PC-3 (cell line): ENCODE data around the gene SDR42E1.

Experiments
- EZH2 ChIP-seq: fragments of 300-600 bp; sonication (generic); IDR thresholded peaks from one replicate; pipeline ENCODE4 v1.6.1; 2017; ENCODE audit warnings: antibody characterized with exemption, mild to moderate bottlenecking, low read length; ENCODE audit not compliant: unreplicated experiment
- TF ChIP-seq, protein P1 (sequence below): fragments of 300-600 bp; sonication (generic); conservative IDR thresholded peaks from 2 replicates; pipeline ENCODE4 v1.5.1; 2017; ENCODE audit warnings: antibody characterized with exemption, low read depth, mild to moderate bottlenecking, low read length

GRCh38 chr16:82050506-82050905, 39.2 kb upstream of the SDR42E1 start:
- TF ChIP-seq EZH2: no peak
- TF ChIP-seq, protein P1, sequence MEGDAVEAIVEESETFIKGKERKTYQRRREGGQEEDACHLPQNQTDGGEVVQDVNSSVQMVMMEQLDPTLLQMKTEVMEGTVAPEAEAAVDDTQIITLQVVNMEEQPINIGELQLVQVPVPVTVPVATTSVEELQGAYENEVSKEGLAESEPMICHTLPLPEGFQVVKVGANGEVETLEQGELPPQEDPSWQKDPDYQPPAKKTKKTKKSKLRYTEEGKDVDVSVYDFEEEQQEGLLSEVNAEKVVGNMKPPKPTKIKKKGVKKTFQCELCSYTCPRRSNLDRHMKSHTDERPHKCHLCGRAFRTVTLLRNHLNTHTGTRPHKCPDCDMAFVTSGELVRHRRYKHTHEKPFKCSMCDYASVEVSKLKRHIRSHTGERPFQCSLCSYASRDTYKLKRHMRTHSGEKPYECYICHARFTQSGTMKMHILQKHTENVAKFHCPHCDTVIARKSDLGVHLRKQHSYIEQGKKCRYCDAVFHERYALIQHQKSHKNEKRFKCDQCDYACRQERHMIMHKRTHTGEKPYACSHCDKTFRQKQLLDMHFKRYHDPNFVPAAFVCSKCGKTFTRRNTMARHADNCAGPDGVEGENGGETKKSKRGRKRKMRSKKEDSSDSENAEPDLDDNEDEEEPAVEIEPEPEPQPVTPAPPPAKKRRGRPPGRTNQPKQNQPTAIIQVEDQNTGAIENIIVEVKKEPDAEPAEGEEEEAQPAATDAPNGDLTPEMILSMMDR: no peak
